HepG2 (cell line): ENCODE results near the gene STUB1. TPM values are rescaled to one million over a fixed set of nuclear protein-coding genes. Genes with fewer than 3 reads are reported as not detected.

Experiments used
- AKAP8 ChIP-seq: sonication (generic); formaldehyde crosslinking; IDR thresholded peaks from 2 replicates; pipeline ENCODE4 v1.5.1; 2020; ENCODE audit warnings: mild to moderate bottlenecking, missing genetic modification reagents
- ATF7 ChIP-seq, 2 experiments: fragments of 450-650 bp in 1 of 2; sonication (generic) in 1 of 2; formaldehyde crosslinking in 1 of 2; IDR thresholded peaks; 2 replicates each; pipeline versions ENCODE4 v1.4.0 to v1.6.1; 2016 to 2020; ENCODE audit warnings: antibody characterized with exemption in 1 of 2, mild to moderate bottlenecking in 1 of 2, missing genetic modification reagents in 1 of 2
- JARID2 ChIP-seq: sonication (generic); formaldehyde crosslinking; IDR thresholded peaks from 2 replicates; pipeline ENCODE4 v1.8.1; 2023; ENCODE audit warnings: missing genetic modification reagents, inconsistent platforms; ENCODE audit not compliant: insufficient replicate concordance
- MXD1 ChIP-seq: sonication (generic); formaldehyde crosslinking; IDR thresholded peaks from 2 replicates; pipeline ENCODE4 v1.4.0; 2020; ENCODE audit warnings: mild to moderate bottlenecking, missing genetic modification reagents
- NFYB ChIP-seq: sonication (generic); formaldehyde crosslinking; IDR thresholded peaks from 2 replicates; pipeline ENCODE4 v1.4.0; 2020; ENCODE audit warnings: missing genetic modification reagents
- NFYC ChIP-seq: IDR thresholded peaks from 2 replicates; pipeline ENCODE4 v1.6.1; 2016; ENCODE audit warnings: missing genetic modification reagents, missing compliant biosample characterization
- NR2F6 ChIP-seq, 2 experiments: IDR thresholded peaks; 2 replicates each; pipeline ENCODE4 v1.6.1; 2016; ENCODE audit warnings: antibody characterized with exemption in 1 of 2, mild to moderate bottlenecking in 1 of 2
- RAD21 ChIP-seq: fragments of 450-650 bp; formaldehyde crosslinking; IDR thresholded peaks from 2 replicates; pipeline ENCODE4 v1.5.0; 2020; ENCODE audit warnings: mild to moderate bottlenecking
- SIN3B ChIP-seq: fragments of 150-350 bp; IDR thresholded peaks from 2 replicates; pipeline ENCODE4 v1.6.1; 2014; ENCODE audit warnings: low read length
- SP140L ChIP-seq: sonication (generic); formaldehyde crosslinking; IDR thresholded peaks from 2 replicates; pipeline ENCODE4 v1.4.0; 2020; ENCODE audit warnings: missing genetic modification reagents, borderline replicate concordance
- SP4 ChIP-seq: sonication (generic); formaldehyde crosslinking; IDR thresholded peaks from 2 replicates; pipeline ENCODE4 v1.8.1; 2023; ENCODE audit warnings: mild to moderate bottlenecking, missing genetic modification reagents
- SUZ12 ChIP-seq: fragments of 150-350 bp; IDR thresholded peaks from 2 replicates; pipeline ENCODE4 v1.6.1; 2014; ENCODE audit warnings: low read depth, low read length
- ZBTB37 ChIP-seq: sonication (generic); formaldehyde crosslinking; IDR thresholded peaks from 2 replicates; pipeline ENCODE4 v1.4.0; 2020; ENCODE audit warnings: mild to moderate bottlenecking, missing genetic modification reagents
- ZFP37 ChIP-seq: sonication (generic); formaldehyde crosslinking; IDR thresholded peaks from 2 replicates; pipeline ENCODE4 v1.4.0; 2020; ENCODE audit warnings: missing genetic modification reagents, borderline replicate concordance
- ZNF256 ChIP-seq: sonication (generic); formaldehyde crosslinking; conservative IDR thresholded peaks from 2 replicates; pipeline ENCODE4 v1.4.0; 2020; ENCODE audit warnings: missing genetic modification reagents
- ZNF30 ChIP-seq: sonication (generic); formaldehyde crosslinking; IDR thresholded peaks from 2 replicates; pipeline ENCODE4 v1.5.0; 2020; ENCODE audit warnings: mild to moderate bottlenecking, missing genetic modification reagents
- ZNF382 ChIP-seq: sonication (generic); formaldehyde crosslinking; IDR thresholded peaks from 2 replicates; pipeline ENCODE4 v1.5.0; 2020; ENCODE audit warnings: missing genetic modification reagents, mild to moderate bottlenecking, borderline replicate concordance
- ZNF761 ChIP-seq: sonication (generic); formaldehyde crosslinking; conservative IDR thresholded peaks from 2 replicates; pipeline ENCODE4 v1.4.0; 2020; ENCODE audit warnings: mild to moderate bottlenecking, missing genetic modification reagents
- polyA plus RNA-seq, 8 experiments: library from polyadenylated mRNA; depleted of rRNA in 3 of 8; stranded (reverse) in 7 of 8; unstranded in 1 of 8; fragments of >200 nt; fragmentation: Illumina TruSeq in 4 of 8; extraction: Trizol in 4 of 8; gene quantifications; 2 replicates each; pipeline versions ENCODE4 v1.2.1 to v1.2.3, GENCODE V29; 2011 to 2016; ENCODE audit warnings: low read depth in 4 of 8, missing spikeins in 1 of 8, mixed read lengths in 1 of 8; ENCODE audit not compliant: insufficient read depth in 1 of 8
- total RNA-seq, 5 experiments: library from RNA; depleted of rRNA; stranded (reverse); fragments of >200 nt; fragmentation: Illumina TruSeq; extraction: Trizol; gene quantifications; 2 replicates each; pipeline ENCODE4 v1.2.3, GENCODE V29; 2016; ENCODE audit warnings: low read depth in 1 of 5
- TF ChIP-seq, protein P1 (sequence below): sonication (generic); formaldehyde crosslinking; IDR thresholded peaks from 2 replicates; pipeline ENCODE4 v1.4.0; 2020; ENCODE audit warnings: missing genetic modification reagents
- TF ChIP-seq, protein P2 (sequence below): sonication (generic); formaldehyde crosslinking; conservative IDR thresholded peaks from 2 replicates; pipeline ENCODE4 v1.5.0; 2020; ENCODE audit warnings: missing genetic modification reagents
- TF ChIP-seq, protein P3 (sequence below): sonication (generic); formaldehyde crosslinking; IDR thresholded peaks from 2 replicates; pipeline ENCODE4 v1.5.1; 2020; ENCODE audit warnings: mild to moderate bottlenecking, missing genetic modification reagents, borderline replicate concordance

The STUB1 gene
- total and polyA plus RNA-seq, 2 of the 13 experiments (the other 11 are each of a cell fraction or from before 2014, with no cell fraction given), result 52.9 to 78.2 TPM

DNA sequence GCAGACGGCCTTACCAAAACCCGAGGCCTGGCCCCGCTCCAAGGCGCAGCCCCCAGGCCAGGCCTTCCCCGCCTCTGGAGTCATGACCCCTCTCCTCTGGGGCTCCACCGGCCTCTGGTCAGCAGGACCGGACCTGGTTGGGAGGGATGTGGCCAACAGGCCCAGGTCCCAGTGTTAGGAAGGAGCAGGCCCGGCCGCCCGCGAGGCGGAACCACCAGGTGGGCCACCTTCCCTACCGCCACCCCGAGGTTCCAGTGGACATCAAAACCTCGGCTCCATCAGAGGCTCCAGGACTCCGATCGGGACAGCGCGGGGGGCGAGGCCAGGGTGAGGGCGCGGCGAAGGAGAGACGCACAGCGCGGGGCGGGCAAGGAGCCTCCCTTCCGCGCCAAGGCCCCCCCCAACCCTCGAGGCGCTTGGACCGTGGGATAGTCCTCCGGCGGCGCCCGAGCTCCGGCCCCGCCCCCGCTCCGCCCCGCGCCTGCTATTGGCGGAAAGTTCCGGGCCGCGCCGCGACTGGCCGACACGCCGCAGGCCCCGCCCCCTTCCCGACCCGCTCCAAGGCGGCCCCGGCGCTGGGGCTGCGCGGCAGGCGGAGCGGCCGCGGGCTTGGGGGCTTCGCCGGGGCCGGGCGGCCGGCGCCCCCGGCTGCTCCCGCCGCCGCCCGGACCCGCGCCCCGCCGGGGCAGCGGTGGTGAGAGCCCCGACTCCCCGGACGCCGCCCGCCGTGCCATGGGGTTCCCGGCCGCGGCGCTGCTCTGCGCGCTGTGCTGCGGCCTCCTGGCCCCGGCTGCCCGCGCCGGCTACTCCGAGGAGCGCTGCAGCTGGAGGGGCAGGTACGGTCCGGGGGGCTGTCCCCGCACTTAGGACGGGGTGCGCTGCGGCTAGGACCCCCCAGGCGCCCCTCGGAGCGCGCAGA, 34.6 kb downstream of the STUB1 start, which contains the start of gene METRN (continued):
- TF ChIP-seq, protein P1, sequence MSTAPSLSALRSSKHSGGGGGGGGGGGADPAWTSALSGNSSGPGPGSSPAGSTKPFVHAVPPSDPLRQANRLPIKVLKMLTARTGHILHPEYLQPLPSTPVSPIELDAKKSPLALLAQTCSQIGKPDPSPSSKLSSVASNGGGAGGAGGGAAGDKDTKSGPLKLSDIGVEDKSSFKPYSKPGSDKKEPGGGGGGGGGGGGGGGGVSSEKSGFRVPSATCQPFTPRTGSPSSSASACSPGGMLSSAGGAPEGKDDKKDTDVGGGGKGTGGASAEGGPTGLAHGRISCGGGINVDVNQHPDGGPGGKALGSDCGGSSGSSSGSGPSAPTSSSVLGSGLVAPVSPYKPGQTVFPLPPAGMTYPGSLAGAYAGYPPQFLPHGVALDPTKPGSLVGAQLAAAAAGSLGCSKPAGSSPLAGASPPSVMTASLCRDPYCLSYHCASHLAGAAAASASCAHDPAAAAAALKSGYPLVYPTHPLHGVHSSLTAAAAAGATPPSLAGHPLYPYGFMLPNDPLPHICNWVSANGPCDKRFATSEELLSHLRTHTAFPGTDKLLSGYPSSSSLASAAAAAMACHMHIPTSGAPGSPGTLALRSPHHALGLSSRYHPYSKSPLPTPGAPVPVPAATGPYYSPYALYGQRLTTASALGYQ, result no peak
- TF ChIP-seq ATF7 (IDR thresholded peaks at IDR 0.05) (no peak), ATF7 (CRISPR knock-in tag; IDR thresholded peaks at IDR 0.05) (no peak), SUZ12 (no peak), NFYB (CRISPR knock-in tag) (peak; percentile 74), SP140L (CRISPR knock-in tag) (no peak), AKAP8 (CRISPR knock-in tag) (no peak), ZBTB37 (CRISPR knock-in tag) (no peak), ZNF382 (CRISPR knock-in tag) (no peak), NFYC (CRISPR knock-in tag) (peak; percentile 73), ZNF256 (CRISPR knock-in tag) (no peak), NR2F6 (IDR thresholded peaks at IDR 0.05) (no peak), NR2F6 (CRISPR knock-in tag; IDR thresholded peaks at IDR 0.05) (no peak), ZNF30 (no peak), MXD1 (CRISPR knock-in tag) (peak; percentile 28; the same call in 1 of the 2 replicates), SP4 (peak; percentile 79), SIN3B (no peak), ZNF761 (CRISPR knock-in tag) (no peak; the same call in 1 of the 2 replicates), RAD21 (CRISPR knock-in tag) (no peak), JARID2 (CRISPR knock-in tag) (no peak), ZFP37 (no peak)
- TF ChIP-seq, protein P2, sequence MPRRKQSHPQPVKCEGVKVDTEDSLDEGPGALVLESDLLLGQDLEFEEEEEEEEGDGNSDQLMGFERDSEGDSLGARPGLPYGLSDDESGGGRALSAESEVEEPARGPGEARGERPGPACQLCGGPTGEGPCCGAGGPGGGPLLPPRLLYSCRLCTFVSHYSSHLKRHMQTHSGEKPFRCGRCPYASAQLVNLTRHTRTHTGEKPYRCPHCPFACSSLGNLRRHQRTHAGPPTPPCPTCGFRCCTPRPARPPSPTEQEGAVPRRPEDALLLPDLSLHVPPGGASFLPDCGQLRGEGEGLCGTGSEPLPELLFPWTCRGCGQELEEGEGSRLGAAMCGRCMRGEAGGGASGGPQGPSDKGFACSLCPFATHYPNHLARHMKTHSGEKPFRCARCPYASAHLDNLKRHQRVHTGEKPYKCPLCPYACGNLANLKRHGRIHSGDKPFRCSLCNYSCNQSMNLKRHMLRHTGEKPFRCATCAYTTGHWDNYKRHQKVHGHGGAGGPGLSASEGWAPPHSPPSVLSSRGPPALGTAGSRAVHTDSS (CRISPR knock-in tag), result no peak
- TF ChIP-seq, protein P3, sequence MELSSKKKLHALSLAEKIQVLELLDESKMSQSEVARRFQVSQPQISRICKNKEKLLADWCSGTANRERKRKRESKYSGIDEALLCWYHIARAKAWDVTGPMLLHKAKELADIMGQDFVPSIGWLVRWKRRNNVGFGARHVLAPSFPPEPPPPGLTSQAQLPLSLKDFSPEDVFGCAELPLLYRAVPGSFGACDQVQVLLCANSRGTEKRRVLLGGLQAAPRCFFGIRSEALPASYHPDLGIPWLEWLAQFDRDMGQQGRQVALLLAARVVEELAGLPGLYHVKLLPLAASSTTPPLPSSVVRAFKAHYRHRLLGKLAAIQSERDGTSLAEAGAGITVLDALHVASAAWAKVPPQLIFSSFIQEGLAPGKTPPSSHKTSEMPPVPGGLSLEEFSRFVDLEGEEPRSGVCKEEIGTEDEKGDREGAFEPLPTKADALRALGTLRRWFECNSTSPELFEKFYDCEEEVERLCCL (CRISPR knock-in tag), result no peak
